A673 (cell line): ENCODE results near the gene ZNF334.

Source experiments
- CTCF ChIP-seq: fragments of 300-800, 200-600 bp; sonication (generic); conservative IDR thresholded peaks from 2 replicates; pipeline ENCODE4 v1.5.1; 2017; ENCODE audit warnings: low read depth, mild to moderate bottlenecking, antibody characterized with exemption, low read length, moderate library complexity, mixed read lengths
- EZH2 ChIP-seq: fragments of 200-600 bp; sonication (generic); IDR thresholded peaks from 2 replicates; pipeline ENCODE4 v1.6.1; 2017; ENCODE audit warnings: borderline replicate concordance, low read depth, mild to moderate bottlenecking, mixed read lengths, antibody characterized with exemption, low read length; ENCODE audit not compliant: poor library complexity, severe bottlenecking

GRCh38 chr20:46543033-46543432 is 29.7 kb upstream of the ZNF334 start:
- TF ChIP-seq CTCF = no peak
- TF ChIP-seq EZH2 = no peak
